Ramos (cell line): Measurements from ENCODE around the gene MGAT4A.

Experiments used
- in situ Hi-C: fragments of 300-500 bp; cut with MboI; formaldehyde crosslinking; loops from one replicate; pipeline ENCODE4 v1.14.3; 2022; ENCODE audit warnings: low sequenced_read_pairs; ENCODE audit not compliant: unreplicated experiment

MGAT4A gene

GRCh38 chr2:98706591-98706990 is 24.3 kb downstream of the MGAT4A start:
- in situ Hi-C loops: no loop called here

- in situ Hi-C loops: no loop called here
These were observed 25.7 kb downstream of the MGAT4A start for GRCh38 chr2:98705333-98705617.

- in situ Hi-C loops: no loop called here
These were observed 26.2 kb downstream of the MGAT4A start for GRCh38 chr2:98704499-98705332.

- in situ Hi-C loops: no loop called here
These were observed 27.2 kb downstream of the MGAT4A start for GRCh38 chr2:98703738-98704137.

- in situ Hi-C loops: no loop called here
These were observed 27.9 kb downstream of the MGAT4A start for GRCh38 chr2:98702858-98703620.

- in situ Hi-C loops: no loop called here
These were observed 28.7 kb downstream of the MGAT4A start for GRCh38 chr2:98702127-98702802.

GRCh38 chr2:98701230-98701629 is 29.7 kb downstream of the MGAT4A start:
- in situ Hi-C loops: no loop called here

- in situ Hi-C loops: no loop called here
These were observed 32.0 kb downstream of the MGAT4A start for GRCh38 chr2:98698896-98699295.

GRCh38 chr2:98697651-98698337 is 33.1 kb downstream of the MGAT4A start:
- in situ Hi-C loops: no loop called here

GRCh38 chr2:98696200-98696599 is 34.7 kb downstream of the MGAT4A start:
- in situ Hi-C loops: no loop called here

- in situ Hi-C loops: no loop called here
These were observed 35.7 kb downstream of the MGAT4A start for GRCh38 chr2:98695255-98695654.

- in situ Hi-C loops: no loop called here
These were observed 37.5 kb downstream of the MGAT4A start for GRCh38 chr2:98693477-98693876.

- in situ Hi-C loops: no loop called here
These were observed 38.6 kb downstream of the MGAT4A start for GRCh38 chr2:98692090-98693054.

GRCh38 chr2:98691303-98691702 is 39.6 kb downstream of the MGAT4A start:
- in situ Hi-C loops: no loop called here

GRCh38 chr2:98685930-98686887 is 44.7 kb downstream of the MGAT4A start:
- in situ Hi-C loops: no loop called here

GRCh38 chr2:98683728-98684127 is 47.2 kb downstream of the MGAT4A start:
- in situ Hi-C loops: no loop called here

- in situ Hi-C loops: no loop called here
These were observed 54.2 kb downstream of the MGAT4A start for GRCh38 chr2:98676742-98677141.

- in situ Hi-C loops: no loop called here
These were observed 56.5 kb downstream of the MGAT4A start for GRCh38 chr2:98674233-98674964.
